Measurements from ENCODE around the gene TMEM117.
"Not testable (repeated sequence)": the region's sequence is repeated elsewhere in the genome, so short reads cannot be mapped to it uniquely, and the experiment has no call there.

The TMEM117 gene

GRCh38 chr12:43841253-43841652, 5.4 kb downstream of the TMEM117 start:
- DNase-seq (ENCODE audit: low read depth) = no peak

GRCh38 chr12:43842259-43842658, 6.4 kb downstream of the TMEM117 start:
- DNase-seq (ENCODE audit: low read depth) = no peak

DNA sequence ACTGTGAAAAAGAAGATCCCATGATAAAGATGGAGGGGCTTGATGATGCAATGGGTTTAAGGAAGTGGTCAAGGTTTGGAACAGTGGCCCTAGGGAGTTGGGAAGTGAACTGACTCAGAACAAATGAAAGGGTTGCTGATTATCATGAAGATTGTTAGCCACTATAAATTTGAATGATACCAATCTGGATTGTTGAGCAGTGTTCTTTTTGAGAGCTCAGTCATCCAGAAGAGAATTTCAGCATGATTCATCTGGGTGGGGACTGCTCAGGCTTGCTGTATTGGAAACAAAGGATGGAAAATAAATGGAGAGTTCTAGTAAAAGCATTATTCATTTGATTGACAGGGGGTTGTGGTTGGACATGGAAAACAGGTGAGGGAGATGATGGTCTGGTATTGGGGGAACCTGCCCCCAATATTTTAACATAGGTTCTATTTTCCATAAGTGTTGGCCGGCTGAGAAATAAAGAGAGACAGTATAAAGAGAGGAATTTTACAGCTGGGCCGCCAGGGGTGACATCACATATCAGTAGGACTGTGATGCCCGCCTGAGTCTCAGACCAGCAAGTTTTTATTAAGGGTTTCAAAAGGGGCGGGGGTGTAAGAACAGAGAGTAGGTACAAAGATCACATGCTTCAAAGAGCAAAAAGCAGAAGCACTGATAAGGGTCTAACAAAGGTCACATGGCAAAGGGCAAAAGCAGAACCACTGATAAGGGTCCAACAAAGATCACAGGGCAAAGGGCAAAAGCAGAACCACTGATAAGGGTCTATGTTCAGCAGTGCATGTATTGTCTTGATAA, 11.7 kb downstream of the TMEM117 start:
- DNase-seq (ENCODE audit: low read depth) = not testable (repeated sequence)

DNA sequence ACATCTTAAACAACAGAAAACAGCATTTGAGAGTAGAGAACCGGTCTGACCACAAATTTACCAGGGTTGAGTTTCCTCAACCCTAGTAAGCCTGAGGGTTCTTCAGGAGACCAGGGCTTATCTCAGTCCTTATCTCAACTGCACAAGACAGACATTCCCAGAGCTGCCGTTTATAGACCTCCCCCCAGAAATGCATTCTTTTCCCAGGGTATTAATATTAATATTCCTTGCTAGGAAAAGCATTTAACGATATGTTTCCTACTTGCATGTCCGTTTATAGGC, 12.3 kb downstream of the TMEM117 start:
- DNase-seq (ENCODE audit: low read depth) = no peak

DNA sequence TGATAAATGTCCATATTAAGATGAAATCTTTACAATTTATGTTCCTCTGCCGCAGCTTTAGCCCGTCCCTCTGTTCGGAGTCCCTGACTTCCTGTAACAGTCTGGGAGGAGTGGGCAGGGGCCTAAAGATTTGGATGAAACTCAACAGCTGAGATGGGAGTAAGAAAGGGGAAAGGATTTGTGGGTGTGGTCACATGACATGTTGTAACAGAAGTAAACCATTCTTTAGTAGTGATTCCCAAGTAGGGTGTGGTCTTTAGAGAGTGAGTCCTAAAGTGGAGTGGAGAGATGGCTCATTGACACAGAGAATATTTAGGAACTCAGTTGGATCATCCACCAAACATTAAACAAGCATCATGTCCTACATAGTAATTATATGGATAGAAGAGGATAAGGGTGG, 12.9 kb downstream of the TMEM117 start:
- DNase-seq (ENCODE audit: low read depth) = no peak

DNA sequence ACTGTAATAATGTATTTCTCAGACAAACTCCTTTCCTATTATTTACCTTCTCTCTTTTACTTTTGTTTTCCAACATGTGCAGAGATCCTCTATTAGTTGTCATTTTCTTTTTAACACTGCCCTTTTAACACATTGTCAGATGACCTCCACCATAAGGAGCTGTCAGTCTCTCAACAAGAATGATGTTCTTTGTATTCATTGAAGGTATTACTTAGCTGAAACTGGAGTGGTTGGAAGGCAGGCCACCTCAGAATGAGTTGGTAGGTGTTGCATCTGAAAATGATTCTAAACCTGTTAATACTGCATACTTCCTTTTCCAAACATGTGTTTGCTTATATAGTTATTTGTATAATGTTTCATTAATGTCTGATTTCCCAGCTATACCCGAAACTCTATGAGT, 16.9 kb downstream of the TMEM117 start:
- no peak for DNase-seq (ENCODE audit: low read depth)

- DNase-seq (ENCODE audit: low read depth) = no peak
These were observed 21.1 kb downstream of the TMEM117 start for GRCh38 chr12:43856972-43857371.

DNA sequence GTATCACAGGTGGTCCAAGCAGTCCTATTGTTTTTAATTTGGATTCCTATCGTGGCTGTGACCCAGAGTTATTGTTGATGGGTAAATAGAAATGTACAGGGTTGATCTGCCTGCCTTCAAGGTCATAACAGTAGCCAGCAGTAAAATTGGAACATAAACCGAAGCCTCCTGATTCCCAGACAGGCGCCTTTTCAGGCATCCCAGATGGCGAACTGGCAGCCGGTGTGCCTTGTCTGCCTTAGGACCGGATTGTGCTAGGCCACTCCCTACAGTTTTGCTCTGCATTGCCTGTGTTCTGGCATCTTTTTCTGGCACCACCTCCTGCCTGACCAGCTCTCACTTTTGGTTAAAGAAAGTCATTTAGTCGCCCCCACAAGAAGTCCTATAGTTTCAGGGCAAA, 22.2 kb downstream of the TMEM117 start:
- no peak for DNase-seq (ENCODE audit: low read depth)

DNA sequence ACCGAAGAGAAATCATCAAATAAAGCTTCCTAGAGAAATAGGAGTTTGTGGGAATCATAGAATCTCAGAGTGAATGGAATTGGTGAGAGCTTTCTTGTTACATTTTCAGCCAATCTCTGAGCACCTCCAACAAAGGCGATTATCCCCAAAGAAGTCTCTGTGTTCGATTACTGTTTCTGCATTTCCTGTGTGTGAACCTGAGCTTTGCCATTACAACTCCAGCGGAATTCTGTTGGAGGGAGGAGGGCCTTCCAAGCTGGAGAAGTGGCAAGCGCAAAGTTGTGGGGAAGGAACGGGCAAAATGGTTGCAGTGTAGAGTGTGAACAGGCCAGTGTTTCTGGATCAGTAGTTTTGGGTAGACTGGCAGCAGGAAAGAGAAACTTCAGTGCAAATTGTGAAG, 23.1 kb downstream of the TMEM117 start:
- no peak for DNase-seq (ENCODE audit: low read depth)

- DNase-seq (ENCODE audit: low read depth) = no peak
These were observed 25.3 kb downstream of the TMEM117 start for GRCh38 chr12:43861015-43861839.

DNA sequence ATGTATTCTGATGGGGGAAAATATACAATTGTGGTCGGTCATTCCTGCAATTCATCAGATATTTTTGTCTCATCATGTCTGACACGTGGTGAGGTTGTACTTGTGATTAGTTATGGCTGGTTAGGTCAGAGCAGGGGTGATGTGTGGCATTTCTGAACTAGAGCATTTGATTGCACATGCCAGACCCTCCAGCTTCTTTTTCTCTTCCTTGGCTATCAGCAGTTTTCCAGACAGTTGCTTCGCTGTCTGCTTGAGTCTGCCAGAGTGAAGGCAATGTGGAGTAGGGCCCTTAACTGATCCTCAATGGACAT, 25.9 kb downstream of the TMEM117 start:
- DNase-seq (ENCODE audit: low read depth) = no peak

DNA sequence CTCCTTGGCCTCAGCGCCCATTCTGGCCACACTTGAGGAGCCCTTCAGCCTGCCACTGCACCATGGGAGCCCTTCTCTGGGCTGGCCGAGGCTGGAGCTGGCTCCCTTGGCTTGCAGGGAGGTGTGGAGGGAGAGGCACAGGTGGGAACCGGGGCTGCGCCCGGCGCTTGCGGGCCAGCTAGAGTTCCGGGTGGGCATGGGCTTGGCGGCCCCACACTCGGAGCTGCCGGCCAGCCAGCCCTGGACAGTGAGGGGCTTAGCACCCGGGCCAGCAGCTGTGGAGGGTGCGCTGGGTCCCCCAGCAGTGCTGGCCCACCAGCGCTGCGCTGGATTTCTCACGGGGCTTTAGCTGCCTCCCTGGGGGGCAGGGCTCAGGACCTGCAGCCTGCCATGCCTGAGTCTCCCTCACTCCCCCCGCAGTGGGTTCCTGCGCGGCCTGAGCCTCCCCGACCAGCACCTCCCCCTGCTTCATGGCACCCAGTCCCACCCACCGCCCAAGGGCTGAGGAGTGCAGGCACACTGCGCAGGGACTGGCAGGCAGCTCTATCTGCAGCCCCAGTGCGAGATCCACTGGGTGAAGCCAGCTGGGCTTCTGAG, 28.0 kb downstream of the TMEM117 start:
- no peak for DNase-seq (ENCODE audit: low read depth)

GRCh38 chr12:43864557-43864956, 28.7 kb downstream of the TMEM117 start:
- DNase-seq (ENCODE audit: low read depth) = not testable (repeated sequence)

DNA sequence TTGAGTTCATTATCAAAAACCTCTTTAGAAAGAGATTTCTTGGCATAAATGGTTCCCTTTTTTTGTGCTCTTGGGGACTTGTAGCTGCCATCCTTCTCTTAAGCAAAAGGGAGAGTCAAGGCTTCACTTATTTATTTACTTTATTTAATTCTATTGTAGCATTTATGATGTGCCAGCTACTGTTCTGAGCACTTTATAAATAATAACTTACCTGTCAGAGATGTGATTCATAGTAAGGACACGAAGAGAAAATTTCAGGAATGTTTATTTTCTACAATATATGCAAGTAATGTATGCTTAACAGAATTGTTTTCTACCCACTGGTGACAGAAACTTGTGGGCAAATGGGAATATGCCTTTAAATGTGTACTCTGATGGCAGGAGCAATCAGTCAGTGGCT, 33.3 kb downstream of the TMEM117 start:
- DNase-seq (ENCODE audit: low read depth) = no peak

DNA sequence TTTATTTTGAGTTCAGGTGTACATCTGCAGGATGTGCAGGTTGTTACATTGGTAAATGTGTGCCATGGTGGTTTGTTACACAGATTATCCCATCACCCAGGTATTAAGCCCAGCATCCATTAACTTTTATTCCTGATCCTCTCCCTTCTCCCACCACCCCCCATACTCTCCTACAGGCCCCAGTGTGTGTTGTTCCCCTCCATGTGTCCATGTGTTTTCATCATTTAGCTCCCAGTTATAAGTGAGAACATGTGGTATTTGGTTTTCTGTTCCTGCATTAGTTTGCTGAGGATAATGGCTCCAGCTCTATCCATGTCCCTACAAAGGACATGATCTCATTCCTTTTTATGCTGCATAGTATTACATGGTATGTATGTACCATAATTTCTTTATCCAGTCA, 33.9 kb downstream of the TMEM117 start:
- DNase-seq (ENCODE audit: low read depth) = not testable (repeated sequence)

GRCh38 chr12:43871258-43871657, 35.4 kb downstream of the TMEM117 start:
- DNase-seq (ENCODE audit: low read depth) = not testable (repeated sequence)

DNA sequence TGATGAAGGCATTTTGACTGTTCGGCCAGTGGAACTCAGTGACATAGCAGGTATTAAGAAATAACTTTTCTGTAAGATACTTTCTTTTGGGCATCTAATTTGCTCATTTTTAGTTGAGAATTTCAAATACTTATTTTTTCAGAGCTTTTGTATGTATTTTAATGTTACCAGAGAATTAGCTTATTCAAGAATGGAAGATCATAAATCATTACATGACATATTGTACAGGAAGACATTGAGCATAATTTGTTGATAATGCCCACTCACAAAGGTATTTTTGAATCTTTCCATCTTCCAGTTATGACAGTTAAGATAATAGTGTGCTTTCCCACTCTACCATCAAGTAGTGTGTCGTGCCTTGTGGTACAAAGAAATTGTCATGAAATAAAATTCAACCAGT, 36.5 kb downstream of the TMEM117 start:
- no peak for DNase-seq (ENCODE audit: low read depth)

GRCh38 chr12:43878050-43878449, 42.2 kb downstream of the TMEM117 start:
- DNase-seq (ENCODE audit: low read depth) = no peak

- no peak for DNase-seq (ENCODE audit: low read depth)
These were observed 44.7 kb downstream of the TMEM117 start for GRCh38 chr12:43880547-43880946.

DNA sequence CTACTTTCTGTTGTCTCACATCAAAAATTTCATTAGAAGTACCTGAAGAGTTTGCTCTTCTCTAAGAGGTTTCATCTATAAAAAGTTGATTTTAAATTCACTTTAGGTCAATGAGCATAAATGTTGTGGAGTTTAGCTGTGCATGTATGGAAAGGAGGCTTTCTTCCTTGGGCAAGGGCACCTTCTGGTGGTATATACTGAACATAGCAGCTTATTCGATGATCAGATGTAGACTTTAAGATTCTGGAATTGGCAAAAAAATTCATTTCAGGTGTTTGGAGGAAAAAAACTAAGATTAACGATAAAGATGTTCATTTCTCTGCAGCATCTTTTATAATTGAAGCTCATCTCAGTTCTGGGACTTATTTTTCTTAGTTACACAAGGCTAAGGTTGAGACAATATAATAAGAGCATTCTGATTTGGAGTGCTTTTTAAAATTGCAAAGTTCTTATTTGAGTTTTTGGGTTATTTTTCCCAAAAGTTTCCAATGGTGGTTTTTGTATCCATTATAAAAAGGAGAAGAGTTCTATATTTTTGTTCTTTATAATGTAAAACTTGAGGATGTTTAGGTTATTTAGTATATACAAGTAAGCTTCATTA, 46.8 kb downstream of the TMEM117 start:
- DNase-seq (ENCODE audit: low read depth) = peak; percentile 7

- DNase-seq (ENCODE audit: low read depth) = no peak
These were observed 47.4 kb downstream of the TMEM117 start for GRCh38 chr12:43883311-43883710.

DNA sequence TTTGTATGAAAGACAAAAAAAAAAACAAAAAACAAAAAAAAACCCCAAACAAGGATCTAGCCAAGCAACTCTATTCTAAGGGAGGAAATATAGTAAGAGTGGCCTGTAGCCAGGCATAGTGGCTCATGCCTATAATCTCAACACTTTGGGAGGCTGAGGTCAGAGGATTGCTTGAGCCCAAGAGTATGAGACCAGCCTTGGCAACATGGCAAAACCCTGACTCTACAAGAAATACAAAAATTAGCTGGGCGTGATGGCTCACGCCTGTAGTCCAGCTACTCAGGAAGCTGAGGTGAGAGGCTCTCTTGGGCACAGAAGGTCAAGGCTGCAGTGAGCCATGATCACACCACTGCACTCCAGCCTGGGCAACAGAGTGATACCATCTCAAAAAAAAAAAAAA, 47.9 kb downstream of the TMEM117 start:
- no peak for DNase-seq (ENCODE audit: low read depth)

Measured in stimulated activated CD4-positive, alpha-beta T cell treated with anti-CD3 and anti-CD28 coated beads, Interleukin-2, amount 100 ng/mL, for 4 hours (primary cell).